HUES48 (cell line): ENCODE results near the gene ADGRB3.

Source experiments
- H3K27ac ChIP-seq: one replicate; pipeline ENCODE4 v1.7.0; 2013; ENCODE audit warnings: low read depth, low read length, inconsistent platforms
- H3K27me3 ChIP-seq: 2 replicates; pipeline ENCODE4 v1.6.1; 2013; ENCODE audit warnings: mild to moderate bottlenecking, low read length; ENCODE audit not compliant: control insufficient read depth, insufficient read depth
- H3K36me3 ChIP-seq: 2 replicates; pipeline ENCODE4 v1.6.1; 2013; ENCODE audit warnings: low read length; ENCODE audit not compliant: control insufficient read depth, insufficient read depth
- H3K4me1 ChIP-seq: 2 replicates; pipeline ENCODE4 v1.6.1; 2013; ENCODE audit warnings: mild to moderate bottlenecking, low read length; ENCODE audit not compliant: control insufficient read depth, insufficient read depth
- H3K4me3 ChIP-seq: 2 replicates; pipeline ENCODE4 v1.5.1; 2013; ENCODE audit warnings: mild to moderate bottlenecking, low read depth, low read length
- H3K9ac ChIP-seq: 2 replicates; pipeline ENCODE4 v1.6.1; 2013; ENCODE audit warnings: mild to moderate bottlenecking, low read depth, low read length, moderate library complexity
- H3K9me3 ChIP-seq: 2 replicates; pipeline ENCODE4 v1.6.1; 2013; ENCODE audit warnings: low read length; ENCODE audit not compliant: control insufficient read depth, insufficient read depth

Gene ADGRB3

GRCh38 chr6:68941345-68941744, 306.3 kb downstream of the ADGRB3 start:
- no peak overlapping the region for H3K4me3 ChIP-seq
- no peaks in the 10 kb centered on the region for H3K4me1 ChIP-seq
- H3K36me3 ChIP-seq, result no peaks in the 10 kb centered on the region
- no peak overlapping the region for H3K9ac ChIP-seq
- H3K9me3 ChIP-seq, result no peaks in the 10 kb centered on the region
- no peak overlapping the region for H3K27ac ChIP-seq
- H3K27me3 ChIP-seq, result no peaks in the 10 kb centered on the region

DNA sequence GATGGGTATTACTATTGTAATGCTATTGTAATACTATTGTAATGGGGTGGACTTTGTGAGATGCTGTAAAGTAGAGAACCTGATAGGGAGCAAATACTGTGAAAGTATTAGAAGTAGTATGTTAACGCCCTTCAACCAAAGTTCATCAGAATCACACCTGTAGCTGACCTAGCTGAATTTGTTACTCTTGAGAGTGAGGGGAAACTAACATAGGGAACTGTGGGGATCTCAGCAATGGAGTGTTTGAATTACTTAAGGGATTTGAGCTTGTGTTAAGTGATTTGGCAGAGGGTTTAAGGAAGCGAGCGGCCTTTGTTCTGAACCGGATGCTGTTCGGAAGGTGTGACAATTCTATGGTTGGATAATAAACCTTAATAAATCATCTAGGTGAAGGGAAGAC, 312.6 kb downstream of the ADGRB3 start:
- H3K9ac ChIP-seq, result no peak overlapping the region
- no peaks in the 10 kb centered on the region for H3K9me3 ChIP-seq
- no peak overlapping the region for H3K4me3 ChIP-seq
- H3K27ac ChIP-seq, result no peak overlapping the region
- no peaks in the 10 kb centered on the region for H3K27me3 ChIP-seq
- 0 out of 2 replicates have a peak, but pooled peaks cover 3% of the 10 kb centered on the region for H3K4me1 ChIP-seq
- H3K36me3 ChIP-seq, result no peaks in the 10 kb centered on the region

GRCh38 chr6:68951270-68951669, 316.2 kb downstream of the ADGRB3 start:
- H3K27ac ChIP-seq, result no peak overlapping the region

DNA sequence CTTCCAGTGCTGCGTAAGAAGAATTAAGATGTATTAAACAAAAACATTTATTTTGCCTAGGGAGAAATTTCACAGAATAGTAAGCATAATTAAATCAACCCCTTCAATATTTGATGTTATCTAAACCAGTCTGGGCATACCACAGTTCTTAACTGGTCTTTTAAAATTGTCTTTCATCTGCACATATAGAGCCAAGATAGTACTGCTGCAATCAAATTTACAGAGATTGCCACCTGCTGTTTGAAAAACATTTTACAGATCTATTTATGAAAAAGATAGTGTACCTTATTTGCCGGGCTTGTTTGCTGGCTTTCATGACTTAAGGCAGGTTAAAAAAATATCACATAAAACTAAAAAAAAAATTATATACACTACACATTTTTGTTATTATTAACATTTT, 323.2 kb downstream of the ADGRB3 start:
- Histone ChIP-seq H3K9ac (no peak overlapping the region), H3K9me3 (no peaks in the 10 kb centered on the region), H3K27me3 (no peaks in the 10 kb centered on the region), H3K4me1 (no peaks in the 10 kb centered on the region), H3K4me3 (no peak overlapping the region), H3K27ac (no peak overlapping the region), H3K36me3 (no peaks in the 10 kb centered on the region)

More at GRCh38 chr6:68951270-68951669, 316.2 kb downstream of the ADGRB3 start:
- H3K4me1 ChIP-seq, result 0 out of 2 replicates have a peak, but pooled peaks cover 3% of the 10 kb centered on the region
- H3K27me3 ChIP-seq, result no peaks in the 10 kb centered on the region
- H3K36me3 ChIP-seq, result no peaks in the 10 kb centered on the region
- no peaks in the 10 kb centered on the region for H3K9me3 ChIP-seq
- no peak overlapping the region for H3K9ac ChIP-seq
- no peak overlapping the region for H3K4me3 ChIP-seq

- Histone ChIP-seq H3K27ac (peak overlapping the region; percentile 8), H3K27me3 (no peaks in the 10 kb centered on the region), H3K9me3 (no peaks in the 10 kb centered on the region), H3K36me3 (no peaks in the 10 kb centered on the region), H3K4me1 (no peaks in the 10 kb centered on the region), H3K4me3 (no peak overlapping the region), H3K9ac (no peak overlapping the region)
Measured at GRCh38 chr6:68967549-68968300, 332.6 kb downstream of the ADGRB3 start.

GRCh38 chr6:68968301-68968649, 333.2 kb downstream of the ADGRB3 start:
- no peak overlapping the region for H3K9ac ChIP-seq
- no peak overlapping the region for H3K4me3 ChIP-seq
- no peaks in the 10 kb centered on the region for H3K9me3 ChIP-seq
- H3K4me1 ChIP-seq, result no peaks in the 10 kb centered on the region
- H3K36me3 ChIP-seq, result no peaks in the 10 kb centered on the region
- H3K27ac ChIP-seq, result no peak overlapping the region
- H3K27me3 ChIP-seq, result no peaks in the 10 kb centered on the region

DNA sequence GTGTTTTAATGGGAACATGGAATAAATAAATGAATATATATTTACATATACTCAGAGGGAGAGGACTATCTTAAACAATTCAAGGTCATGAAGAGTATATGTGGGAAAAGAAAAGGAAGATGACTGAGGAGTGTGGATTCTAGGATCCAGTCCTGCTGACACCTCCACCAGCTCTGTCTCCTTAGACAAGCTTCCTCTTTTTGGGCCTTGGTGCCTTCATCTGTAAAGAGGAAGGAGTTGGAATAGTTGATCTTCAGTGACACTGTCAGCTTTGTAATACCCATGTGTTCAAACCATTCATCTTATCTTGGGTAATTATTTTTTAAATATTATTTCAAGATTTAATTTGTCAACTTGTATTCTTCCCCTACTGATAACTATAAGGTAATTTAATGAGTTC, 338.0 kb downstream of the ADGRB3 start:
- Histone ChIP-seq H3K27ac (no peak overlapping the region), H3K9ac (no peak overlapping the region), H3K27me3 (no peaks in the 10 kb centered on the region), H3K4me1 (peaks cover 3% of the 10 kb centered on the region; the same call in 1 of the 2 replicates), H3K4me3 (no peak overlapping the region), H3K36me3 (no peaks in the 10 kb centered on the region), H3K9me3 (no peaks in the 10 kb centered on the region)

DNA sequence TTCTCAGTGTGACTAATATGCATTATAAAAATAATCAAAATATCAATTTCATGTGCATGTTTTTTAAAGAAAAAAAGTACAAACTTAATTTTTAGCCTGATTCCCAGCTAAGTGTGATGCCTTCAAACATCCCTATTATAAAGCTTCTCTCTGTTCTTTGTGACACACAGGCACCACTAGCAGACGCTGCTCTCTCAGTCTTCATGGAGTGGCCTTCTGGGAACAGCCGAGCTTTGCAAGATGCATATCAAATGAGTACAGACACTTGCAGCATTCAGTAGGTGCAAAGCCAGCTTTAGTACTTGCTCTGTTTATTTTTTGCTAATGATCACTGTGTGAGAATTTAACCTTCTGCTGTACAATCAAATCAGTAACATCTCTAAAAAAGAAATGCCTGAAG, 340.0 kb downstream of the ADGRB3 start:
- H3K4me1 ChIP-seq, result peaks cover 3% of the 10 kb centered on the region; the same call in 1 of the 2 replicates
- no peaks in the 10 kb centered on the region for H3K27me3 ChIP-seq
- no peaks in the 10 kb centered on the region for H3K36me3 ChIP-seq
- H3K9ac ChIP-seq, result no peak overlapping the region
- H3K4me3 ChIP-seq, result no peak overlapping the region
- H3K9me3 ChIP-seq, result no peaks in the 10 kb centered on the region
- no peak overlapping the region for H3K27ac ChIP-seq

DNA sequence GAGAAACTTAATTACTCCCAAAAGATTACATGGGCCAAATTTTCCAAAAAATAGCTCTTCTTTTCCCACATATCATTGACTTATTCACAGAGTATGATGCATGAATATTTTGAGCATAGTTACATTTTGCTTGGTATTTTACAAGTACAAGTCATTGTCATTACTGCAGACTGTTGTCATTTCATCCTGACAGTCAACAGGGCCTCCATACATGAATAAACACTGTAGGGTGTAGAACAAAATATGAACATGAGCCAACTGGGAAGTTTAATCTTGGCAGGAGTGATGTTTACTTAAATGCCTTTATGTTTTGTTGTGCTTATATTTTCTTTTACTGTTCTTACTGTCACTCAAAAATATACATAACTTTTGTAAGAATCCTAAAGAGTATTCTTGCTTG, 340.7 kb downstream of the ADGRB3 start:
- no peak overlapping the region for H3K9ac ChIP-seq
- no peaks in the 10 kb centered on the region for H3K9me3 ChIP-seq
- H3K27me3 ChIP-seq, result no peaks in the 10 kb centered on the region
- no peak overlapping the region for H3K4me3 ChIP-seq
- H3K4me1 ChIP-seq, result peaks cover 3% of the 10 kb centered on the region; the same call in 1 of the 2 replicates
- H3K36me3 ChIP-seq, result no peaks in the 10 kb centered on the region
- no peak overlapping the region for H3K27ac ChIP-seq

- Histone ChIP-seq H3K9me3 (no peaks in the 10 kb centered on the region), H3K27ac (no peak overlapping the region), H3K4me1 (peaks cover 3% of the 10 kb centered on the region; the same call in 1 of the 2 replicates), H3K36me3 (no peaks in the 10 kb centered on the region), H3K27me3 (no peaks in the 10 kb centered on the region), H3K9ac (no peak overlapping the region), H3K4me3 (no peak overlapping the region)
Measured at GRCh38 chr6:68976260-68976659, 341.2 kb downstream of the ADGRB3 start.

GRCh38 chr6:68978411-68978810, 343.3 kb downstream of the ADGRB3 start:
- Histone ChIP-seq H3K9me3 (no peaks in the 10 kb centered on the region), H3K27me3 (no peaks in the 10 kb centered on the region), H3K9ac (no peak overlapping the region), H3K36me3 (no peaks in the 10 kb centered on the region), H3K27ac (no peak overlapping the region), H3K4me3 (no peak overlapping the region), H3K4me1 (peaks cover 3% of the 10 kb centered on the region; the same call in 1 of the 2 replicates)
